Neural progenitor cell (in vitro differentiated cells): ENCODE results near the gene IDI1.

Source experiments
- CTCF ChIP-seq: fragments of 200-600 bp; sonication (generic); IDR thresholded peaks from 2 replicates; pipeline ENCODE4 v1.5.1; 2017; ENCODE audit warnings: antibody characterized with exemption, mild to moderate bottlenecking
- EZH2 ChIP-seq: fragments of 200-600 bp; sonication (generic); IDR thresholded peaks from 2 replicates; pipeline ENCODE4 v1.6.1; 2017; ENCODE audit warnings: antibody characterized with exemption, mild to moderate bottlenecking, moderate library complexity
- EZH2phosphoT487 ChIP-seq: fragments of 200-600 bp; sonication (generic); IDR thresholded peaks from 2 replicates; pipeline ENCODE4 v1.6.1; 2017; ENCODE audit warnings: antibody characterized with exemption

DNA sequence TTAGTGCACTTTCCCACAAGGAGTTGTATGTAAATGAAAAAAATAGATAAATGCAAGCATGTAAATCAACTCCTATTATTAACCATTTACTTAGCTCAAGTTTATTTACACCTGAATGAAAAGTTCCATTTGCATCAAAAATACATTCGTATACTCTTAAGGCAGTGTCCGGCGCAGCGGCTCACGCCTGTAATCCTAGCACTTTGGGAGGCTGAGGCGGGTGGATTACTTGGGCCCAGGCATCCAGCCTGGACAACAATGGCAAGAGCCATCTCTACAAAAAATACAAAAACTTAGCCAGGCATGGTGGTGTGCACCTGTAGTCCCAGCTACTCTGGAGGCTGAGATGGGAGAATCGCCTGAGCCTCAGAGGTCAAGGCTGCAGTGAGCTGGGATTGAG is 19.1 kb downstream of the IDI1 start:
- no peak for TF ChIP-seq CTCF
- no peak for TF ChIP-seq EZH2
- no peak for TF ChIP-seq EZH2phosphoT487
